ENCODE data around the gene DRC1. TPM values are rescaled to one million over a fixed set of nuclear protein-coding genes. Genes with fewer than 3 reads are reported as not detected.
A peak's percentile ranks its signal among the peaks of the same experiment; 100 is the strongest.

The DRC1 gene
- total RNA-seq, 1 experiment from 2014 or later: not detected

DNA sequence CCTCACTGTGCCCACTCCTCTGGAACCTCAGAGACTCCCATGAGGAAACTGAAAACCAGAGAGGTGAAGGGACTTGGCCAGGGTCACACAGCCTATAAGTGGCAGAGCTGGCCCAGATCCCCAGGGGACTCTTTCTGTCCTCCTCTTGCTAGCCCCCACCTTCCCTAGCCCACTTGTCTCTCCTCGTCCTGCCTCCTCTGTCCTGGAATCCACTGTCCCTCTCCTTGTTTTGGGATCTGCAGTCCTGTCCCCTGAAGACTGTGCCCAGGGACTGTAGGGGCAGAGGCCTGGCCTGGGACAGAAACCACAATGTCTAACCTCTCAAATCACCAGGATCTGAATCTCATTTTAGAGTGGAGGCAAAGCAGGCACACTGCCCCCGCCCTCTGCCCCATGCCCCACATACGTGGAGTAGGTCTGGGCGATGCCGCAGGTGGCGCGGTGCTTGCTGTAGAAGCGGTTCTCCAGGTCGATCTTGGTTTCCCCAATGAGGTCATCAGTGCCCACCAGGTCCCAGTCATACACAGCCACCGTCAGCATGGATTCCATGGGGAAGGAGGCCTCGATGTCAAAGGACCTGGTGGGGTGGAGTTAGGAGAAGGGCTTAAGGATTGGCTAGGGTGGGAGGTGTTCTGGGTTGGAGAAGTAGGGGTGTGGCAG is 63.7 kb downstream of the DRC1 start:
- Histone ChIP-seq H4K8ac (replicated peaks; ENCODE audit: insufficient read length, low read depth, low read length) (no peak overlapping the region), H3K18ac (ENCODE audit: insufficient read length, low read depth, low read length) (no peak overlapping the region), H2AK5ac (ENCODE audit: insufficient read length, low read length) (no peak overlapping the region), H2BK15ac (ENCODE audit: low read depth, low read length) (no peak overlapping the region), H3K4ac (ENCODE audit: low read depth, low read length) (no peak overlapping the region), H2BK120ac (ENCODE audit: low read depth, low read length, poor library complexity, severe bottlenecking) (no peak overlapping the region), H3K79me2 (ENCODE audit: insufficient read depth, low read length) (no peaks in the 10 kb centered on the region), H4K5ac (ENCODE audit: insufficient read length, low read depth, low read length) (no peak overlapping the region), H2BK12ac (ENCODE audit: insufficient read length, low read depth, low read length) (no peak overlapping the region), H3K23me2 (ENCODE audit: insufficient read length, low read depth, low read length, poor library complexity, severe bottlenecking) (no peaks in the 10 kb centered on the region), H2AFZ (ENCODE audit: low read length) (no peak overlapping the region), H3K56ac (ENCODE audit: insufficient read length, low read depth, low read length) (no peak overlapping the region), H3K27ac (ENCODE audit: insufficient read length, low read depth, low read length) (no peak overlapping the region), H3K9me3 (ENCODE audit: control insufficient read depth, low read depth, low read length) (no peaks in the 10 kb centered on the region), H3K9ac (ENCODE audit: extremely low read depth, insufficient read length, low read length) (no peak overlapping the region), H3K14ac (ENCODE audit: insufficient read depth, low read length) (no peak overlapping the region; the same call in 1 of the 2 replicates), H3K27me3 (ENCODE audit: insufficient read depth, low read length) (no peaks in the 10 kb centered on the region), H4K20me1 (ENCODE audit: control insufficient read depth, insufficient read depth, insufficient read length) (no peaks in the 10 kb centered on the region), H3K4me2 (ENCODE audit: insufficient read depth, insufficient read length, low read length) (no peak overlapping the region), H3K23ac (ENCODE audit: insufficient read length, low read depth, low read length) (no peak overlapping the region), H3K79me1 (ENCODE audit: insufficient read depth, low read depth, low read length, poor library complexity, severe bottlenecking) (no peaks in the 10 kb centered on the region), H2BK5ac (ENCODE audit: insufficient read length, low read length) (no peak overlapping the region), H4K91ac (ENCODE audit: insufficient read length, low read depth, low read length) (no peak overlapping the region), H3T11ph (ENCODE audit: low read length) (no peak overlapping the region), H3K4me1 (ENCODE audit: insufficient read depth, low read length) (no peaks in the 10 kb centered on the region), H2BK20ac (ENCODE audit: low read depth, low read length, poor library complexity, severe bottlenecking) (no peak overlapping the region)
- Mint-ChIP-seq H3K9me3 (peaks cover 0 to 7% of the 10 kb centered on the region in 2 experiments; a peak in 2 of 5 replicates), H3K4me3 (no peak overlapping the region), H3K27ac (peak overlapping the region in 1 of 3 experiments; percentile 39; a peak in 1 of 7 replicates), H3K36me3 (ENCODE audit: insufficient read depth in 1 of 3, low read depth in 3 of 3) (no peaks in the 10 kb centered on the region), H3K27me3 (ENCODE audit: low read depth) (no peaks in the 10 kb centered on the region), H3K4me1 (peaks cover 38 to 51% of the 10 kb centered on the region in 2 experiments)
- no CpG with 5 or more reads among the region's 11 CpGs for WGBS (ENCODE audit: extremely low coverage, insufficient read length, low lambda C conversion rate)
- TF ChIP-seq, protein P1, sequence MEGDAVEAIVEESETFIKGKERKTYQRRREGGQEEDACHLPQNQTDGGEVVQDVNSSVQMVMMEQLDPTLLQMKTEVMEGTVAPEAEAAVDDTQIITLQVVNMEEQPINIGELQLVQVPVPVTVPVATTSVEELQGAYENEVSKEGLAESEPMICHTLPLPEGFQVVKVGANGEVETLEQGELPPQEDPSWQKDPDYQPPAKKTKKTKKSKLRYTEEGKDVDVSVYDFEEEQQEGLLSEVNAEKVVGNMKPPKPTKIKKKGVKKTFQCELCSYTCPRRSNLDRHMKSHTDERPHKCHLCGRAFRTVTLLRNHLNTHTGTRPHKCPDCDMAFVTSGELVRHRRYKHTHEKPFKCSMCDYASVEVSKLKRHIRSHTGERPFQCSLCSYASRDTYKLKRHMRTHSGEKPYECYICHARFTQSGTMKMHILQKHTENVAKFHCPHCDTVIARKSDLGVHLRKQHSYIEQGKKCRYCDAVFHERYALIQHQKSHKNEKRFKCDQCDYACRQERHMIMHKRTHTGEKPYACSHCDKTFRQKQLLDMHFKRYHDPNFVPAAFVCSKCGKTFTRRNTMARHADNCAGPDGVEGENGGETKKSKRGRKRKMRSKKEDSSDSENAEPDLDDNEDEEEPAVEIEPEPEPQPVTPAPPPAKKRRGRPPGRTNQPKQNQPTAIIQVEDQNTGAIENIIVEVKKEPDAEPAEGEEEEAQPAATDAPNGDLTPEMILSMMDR (conservative IDR thresholded peaks at IDR 0.05): no peak
- DNase-seq: no peak
